ENCODE results near the gene NFASC.

Gene NFASC

DNA sequence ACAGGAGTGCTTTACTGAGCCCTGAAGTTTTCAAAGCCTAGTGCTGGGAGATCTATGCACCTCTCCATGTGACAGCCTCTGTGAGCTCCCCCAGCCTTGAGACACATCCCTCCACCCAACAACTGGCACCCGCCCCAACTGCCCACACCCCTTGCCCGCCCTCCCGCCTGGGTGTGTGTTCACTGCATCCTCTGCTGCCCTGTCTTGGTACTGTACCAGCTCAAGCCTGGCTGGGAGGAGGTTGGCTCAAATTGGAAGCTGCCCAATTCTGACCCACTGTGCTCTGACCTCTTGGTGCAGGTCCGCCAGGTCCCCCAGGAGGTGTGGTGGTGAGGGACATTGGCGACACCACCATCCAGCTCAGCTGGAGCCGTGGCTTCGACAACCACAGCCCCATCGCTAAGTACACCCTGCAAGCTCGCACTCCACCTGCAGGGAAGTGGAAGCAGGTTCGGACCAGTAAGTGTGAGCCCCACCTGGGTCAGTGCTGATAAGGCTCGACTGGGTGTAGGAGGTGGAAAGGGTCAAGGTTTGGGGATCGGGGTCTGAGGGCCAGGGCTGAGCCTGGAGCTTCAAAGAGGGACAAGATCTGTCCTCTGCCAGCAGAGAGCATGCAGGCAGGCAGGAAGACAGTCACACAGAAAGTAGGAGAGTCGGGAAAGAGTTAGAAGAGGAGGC is 195.6 kb downstream of the NFASC start:
- TF ChIP-seq, protein P1, sequence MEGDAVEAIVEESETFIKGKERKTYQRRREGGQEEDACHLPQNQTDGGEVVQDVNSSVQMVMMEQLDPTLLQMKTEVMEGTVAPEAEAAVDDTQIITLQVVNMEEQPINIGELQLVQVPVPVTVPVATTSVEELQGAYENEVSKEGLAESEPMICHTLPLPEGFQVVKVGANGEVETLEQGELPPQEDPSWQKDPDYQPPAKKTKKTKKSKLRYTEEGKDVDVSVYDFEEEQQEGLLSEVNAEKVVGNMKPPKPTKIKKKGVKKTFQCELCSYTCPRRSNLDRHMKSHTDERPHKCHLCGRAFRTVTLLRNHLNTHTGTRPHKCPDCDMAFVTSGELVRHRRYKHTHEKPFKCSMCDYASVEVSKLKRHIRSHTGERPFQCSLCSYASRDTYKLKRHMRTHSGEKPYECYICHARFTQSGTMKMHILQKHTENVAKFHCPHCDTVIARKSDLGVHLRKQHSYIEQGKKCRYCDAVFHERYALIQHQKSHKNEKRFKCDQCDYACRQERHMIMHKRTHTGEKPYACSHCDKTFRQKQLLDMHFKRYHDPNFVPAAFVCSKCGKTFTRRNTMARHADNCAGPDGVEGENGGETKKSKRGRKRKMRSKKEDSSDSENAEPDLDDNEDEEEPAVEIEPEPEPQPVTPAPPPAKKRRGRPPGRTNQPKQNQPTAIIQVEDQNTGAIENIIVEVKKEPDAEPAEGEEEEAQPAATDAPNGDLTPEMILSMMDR (IDR thresholded peaks at IDR 0.05; ENCODE audit: extremely low read depth, insufficient read depth, missing control alignments) = no peak
- no peak for DNase-seq (ENCODE audit: low spot score)
- in situ Hi-C loops (cut with MboI; ENCODE audit: low pct_unique_long_range_greater_than_20kb, low sequenced_read_pairs, unreplicated experiment) = loop anchor here (10.0 kb wide), 1 partner anchor 71 kb away; no protein-coding TSS in a partner anchor

DNA sequence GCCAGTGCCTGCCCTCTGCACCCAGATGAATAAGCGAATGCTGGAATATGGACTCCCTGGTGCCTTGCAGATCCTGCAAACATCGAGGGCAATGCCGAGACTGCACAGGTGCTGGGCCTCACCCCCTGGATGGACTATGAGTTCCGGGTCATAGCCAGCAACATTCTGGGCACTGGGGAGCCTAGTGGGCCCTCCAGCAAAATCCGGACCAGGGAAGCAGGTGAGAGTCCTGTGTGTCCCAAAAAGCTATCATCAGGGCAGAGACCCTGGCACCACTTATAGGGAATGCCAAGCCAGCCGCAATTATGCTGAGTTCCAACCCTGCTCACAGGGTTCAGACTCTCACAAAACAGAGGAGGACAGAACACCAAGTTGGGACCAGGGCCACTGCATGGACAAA is 196.4 kb downstream of the NFASC start:
- no peak for DNase-seq (ENCODE audit: low spot score)
- TF ChIP-seq, protein P1 (IDR thresholded peaks at IDR 0.05; ENCODE audit: extremely low read depth, insufficient read depth, missing control alignments) = no peak
- in situ Hi-C loops (cut with MboI; ENCODE audit: low pct_unique_long_range_greater_than_20kb, low sequenced_read_pairs, unreplicated experiment) = loop anchor here (10.0 kb wide), 1 partner anchor 72 kb away; no protein-coding TSS in a partner anchor

DNA sequence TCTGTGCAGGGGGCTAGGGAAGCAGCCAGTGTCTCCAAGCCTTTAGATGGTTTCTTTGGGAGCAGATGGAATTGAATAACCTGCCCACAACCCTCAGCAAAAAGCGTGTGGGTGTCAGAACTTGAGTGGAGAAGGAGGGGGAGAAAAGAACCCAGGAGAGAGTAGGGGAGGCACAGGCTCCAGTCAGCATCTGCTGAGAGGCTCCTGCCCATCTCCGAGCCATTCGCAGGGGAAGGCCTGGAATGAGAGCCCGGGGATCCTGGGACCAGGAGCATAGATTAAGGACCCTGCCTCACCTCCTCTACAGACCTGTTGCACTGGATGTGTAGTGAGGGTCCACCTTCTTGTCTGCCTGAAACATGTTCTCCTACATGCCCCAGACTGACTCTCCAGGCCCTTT is 197.3 kb downstream of the NFASC start:
- TF ChIP-seq, protein P1 (IDR thresholded peaks at IDR 0.05; ENCODE audit: extremely low read depth, insufficient read depth, missing control alignments) = no peak
- in situ Hi-C loops (cut with MboI; ENCODE audit: low pct_unique_long_range_greater_than_20kb, low sequenced_read_pairs, unreplicated experiment) = loop anchor here (10.0 kb wide), 1 partner anchor 73 kb away; no protein-coding TSS in a partner anchor
- DNase-seq (ENCODE audit: low spot score) = no peak

DNA sequence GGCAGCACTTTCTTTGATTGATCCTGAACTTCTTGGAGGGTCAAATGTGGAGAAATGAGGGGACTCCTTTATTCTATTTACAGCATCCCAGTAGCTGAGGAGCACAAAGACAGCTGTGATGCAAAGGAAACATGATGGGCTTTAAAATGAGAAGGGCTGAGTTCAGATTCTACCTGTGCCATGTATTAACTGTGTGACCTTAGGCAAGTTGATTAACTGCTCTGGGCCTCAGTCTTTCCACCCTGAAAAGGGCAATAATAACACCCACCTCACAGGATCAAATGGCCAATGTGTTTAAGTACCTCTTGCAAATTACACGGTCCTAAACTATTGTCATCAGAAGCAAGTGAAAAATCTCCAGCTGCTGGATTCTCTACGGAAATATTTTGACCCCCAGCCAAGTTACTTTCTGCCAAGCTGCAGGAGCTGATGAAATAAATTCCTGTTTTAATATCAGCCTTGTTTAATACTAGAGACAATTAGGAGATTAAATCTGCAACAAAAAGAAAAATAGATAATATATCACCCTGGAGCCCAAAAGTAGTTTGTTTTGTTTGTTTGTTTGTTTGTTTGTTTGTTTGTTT is 197.9 kb downstream of the NFASC start:
- DNase-seq (ENCODE audit: low spot score) = no peak
- in situ Hi-C loops (cut with MboI; ENCODE audit: low pct_unique_long_range_greater_than_20kb, low sequenced_read_pairs, unreplicated experiment) = loop anchor here (10.0 kb wide), 1 partner anchor 74 kb away; no protein-coding TSS in a partner anchor
- TF ChIP-seq, protein P1 (IDR thresholded peaks at IDR 0.05; ENCODE audit: extremely low read depth, insufficient read depth, missing control alignments) = no peak

DNA sequence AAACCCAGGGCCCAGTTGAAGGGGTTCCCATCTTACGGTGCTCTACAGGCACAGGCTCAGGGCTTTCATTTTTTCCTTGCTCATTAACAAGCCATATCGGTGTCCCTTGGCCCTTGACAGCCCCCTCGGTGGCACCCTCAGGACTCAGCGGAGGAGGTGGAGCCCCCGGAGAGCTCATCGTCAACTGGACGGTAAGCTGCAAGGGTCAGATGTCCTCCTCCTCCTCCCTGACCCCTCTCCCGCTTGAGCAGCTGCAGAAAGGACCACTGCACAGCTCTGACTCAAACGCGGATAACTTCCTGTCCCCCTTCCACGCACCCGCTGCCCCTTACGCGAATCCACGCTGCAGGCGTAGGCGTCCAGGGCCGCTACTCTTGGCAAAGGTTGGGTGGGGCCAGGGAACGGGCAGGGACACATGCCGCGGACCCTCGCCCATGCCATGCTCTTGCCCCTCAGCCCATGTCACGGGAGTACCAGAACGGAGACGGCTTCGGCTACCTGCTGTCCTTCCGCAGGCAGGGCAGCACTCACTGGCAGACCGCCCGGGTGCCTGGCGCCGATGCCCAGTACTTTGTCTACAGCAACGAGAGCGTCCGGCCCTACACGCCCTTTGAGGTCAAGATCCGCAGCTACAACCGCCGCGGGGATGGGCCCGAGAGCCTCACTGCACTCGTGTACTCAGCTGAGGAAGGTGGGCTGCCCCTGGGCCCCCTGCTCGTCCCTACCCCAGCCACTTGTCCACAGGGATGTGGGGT is 198.9 kb downstream of the NFASC start:
- in situ Hi-C loops (cut with MboI; ENCODE audit: low pct_unique_long_range_greater_than_20kb, low sequenced_read_pairs, unreplicated experiment) = loop anchor here (10.0 kb wide), 1 partner anchor 75 kb away; no protein-coding TSS in a partner anchor
- TF ChIP-seq, protein P1 (IDR thresholded peaks at IDR 0.05; ENCODE audit: extremely low read depth, insufficient read depth, missing control alignments) = no peak
- no peak for DNase-seq (ENCODE audit: low spot score)

DNA sequence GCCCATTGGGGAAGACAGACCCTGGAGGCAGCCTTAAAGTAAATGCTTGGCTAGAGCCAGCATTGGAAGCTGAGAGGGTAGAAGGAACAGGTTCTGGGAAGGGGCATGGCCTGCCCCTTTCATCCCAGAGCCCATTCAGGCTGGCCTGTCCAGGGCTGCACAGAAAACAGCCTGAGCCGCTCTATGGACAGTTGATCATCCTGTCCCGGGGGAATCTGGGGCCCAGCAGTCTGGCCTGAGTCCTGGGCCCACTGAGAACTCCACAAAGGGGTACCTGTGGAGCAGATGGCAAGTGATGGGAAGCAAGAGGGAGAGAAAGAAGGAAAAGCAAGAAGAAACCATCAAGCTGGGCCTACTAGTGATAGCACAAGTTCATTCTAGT is 200.4 kb downstream of the NFASC start:
- in situ Hi-C loops (cut with MboI; ENCODE audit: low pct_unique_long_range_greater_than_20kb, low sequenced_read_pairs, unreplicated experiment) = no loop called here
- DNase-seq (ENCODE audit: low spot score) = no peak
- TF ChIP-seq, protein P1 (IDR thresholded peaks at IDR 0.05; ENCODE audit: extremely low read depth, insufficient read depth, missing control alignments) = no peak

All from GM13977 (cell line).